Measurements from ENCODE around the gene ABHD12.
"Not testable (repeated sequence)": the region's sequence is repeated elsewhere in the genome, so short reads cannot be mapped to it uniquely, and the experiment has no call there.

The ABHD12 gene

DNA sequence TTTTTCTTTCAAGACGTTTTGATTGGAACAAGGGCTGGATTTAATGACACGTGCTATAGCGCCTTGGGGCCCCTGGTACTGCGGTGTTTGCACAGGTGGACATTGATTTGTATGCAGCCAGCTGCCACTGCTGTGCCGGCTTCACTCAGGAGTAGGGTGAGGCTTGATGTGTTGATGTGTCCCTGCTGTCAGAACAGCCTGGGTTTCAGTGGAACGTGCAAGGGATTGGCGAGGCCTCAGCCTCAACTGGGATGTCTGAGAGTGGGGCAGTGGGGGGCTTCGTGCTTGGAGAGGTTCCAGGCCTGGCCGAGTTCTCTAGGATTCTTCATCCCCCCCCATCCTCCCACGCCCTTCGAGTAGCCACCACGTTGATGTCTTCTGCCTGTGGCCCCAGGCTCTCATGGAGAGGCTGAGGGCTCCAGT, 119.8 kb downstream of the ABHD12 start:
- TF ChIP-seq POU2F2 (IDR thresholded peaks at IDR 0.05; ENCODE audit: low read depth, low read length): no peak
- TF ChIP-seq PAX5 (IDR thresholded peaks at IDR 0.05; ENCODE audit: insufficient read depth, low read length, severe bottlenecking): no peak
- no peak for TF ChIP-seq TAF1 (IDR thresholded peaks at IDR 0.05; ENCODE audit: low read depth, low read length)
- no peak for TF ChIP-seq SPI1 (IDR thresholded peaks at IDR 0.05; ENCODE audit: low read depth, low read length)
- no peak for TF ChIP-seq POLR2AphosphoS5 (IDR thresholded peaks at IDR 0.05; ENCODE audit: low read depth, low read length)
- no peak for TF ChIP-seq POLR2A (IDR thresholded peaks at IDR 0.05; ENCODE audit: low read depth, low read length)
- DNase-seq (ENCODE audit: insufficient read length, low spot score): no peak

DNA sequence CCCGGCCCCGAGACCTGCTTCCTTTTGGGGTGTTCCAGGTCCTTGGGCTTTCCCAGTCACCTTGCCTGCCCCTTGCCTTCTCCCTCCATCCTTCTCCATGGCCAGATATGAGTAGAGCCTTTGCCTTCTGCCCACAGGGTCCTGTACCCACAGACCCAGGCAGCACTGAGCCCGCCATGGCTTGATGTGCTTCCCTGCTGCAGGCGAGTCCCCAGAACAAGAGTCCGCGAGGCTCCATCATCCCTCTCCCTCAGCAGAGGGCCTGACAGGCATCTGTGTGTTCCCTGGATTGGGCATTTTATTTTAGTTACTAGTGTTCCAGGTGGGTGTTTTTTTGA, 120.8 kb downstream of the ABHD12 start:
- FAIRE-seq: no peak

More for the DNA sequence above, 119.8 kb downstream of the ABHD12 start:
- FAIRE-seq: no peak

DNA sequence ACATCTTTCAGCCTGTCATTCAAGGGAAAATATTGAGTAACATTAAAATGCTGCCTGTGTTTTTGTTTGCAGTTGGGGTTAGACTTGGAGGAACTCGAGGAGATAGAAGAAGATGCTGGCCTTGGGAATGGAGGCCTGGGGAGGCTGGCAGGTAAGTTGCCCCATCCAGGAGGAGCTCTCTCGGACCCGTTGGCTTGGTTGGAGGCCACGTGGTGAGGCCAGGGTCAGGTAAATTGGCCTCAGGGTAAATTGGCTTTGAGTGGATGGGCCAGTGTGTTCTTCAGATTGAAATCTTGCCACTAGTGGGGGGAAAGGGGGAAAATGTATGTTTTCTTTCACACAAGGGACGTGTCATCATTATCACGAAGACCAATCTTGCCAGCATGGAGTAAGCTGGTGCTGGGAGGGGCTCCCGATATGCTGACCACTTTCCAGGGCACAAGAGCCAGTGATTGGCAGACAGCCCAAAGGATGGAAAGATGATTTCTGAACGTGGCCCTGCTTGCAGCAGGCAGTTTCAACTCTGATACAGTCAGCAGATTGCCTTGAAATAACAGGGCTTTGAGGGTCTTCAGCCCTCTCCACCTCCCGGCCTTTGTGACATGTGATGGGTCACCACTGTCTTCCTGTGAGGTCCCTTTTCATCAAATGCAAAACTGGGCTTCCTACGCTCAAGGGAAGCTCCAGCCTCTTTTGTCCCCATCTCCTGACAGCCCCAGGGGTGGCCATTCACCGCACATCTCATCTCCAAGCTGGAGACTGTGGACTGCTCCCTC, 121.4 kb downstream of the ABHD12 start:
- DNase-seq (ENCODE audit: insufficient read length, low spot score) (no peak), FAIRE-seq (no peak)
- TF ChIP-seq POLR2AphosphoS5 (IDR thresholded peaks at IDR 0.05; ENCODE audit: low read depth, low read length) (no peak), POU2F2 (IDR thresholded peaks at IDR 0.05; ENCODE audit: low read depth, low read length) (no peak), PAX5 (IDR thresholded peaks at IDR 0.05; ENCODE audit: insufficient read depth, low read length, severe bottlenecking) (no peak), SPI1 (IDR thresholded peaks at IDR 0.05; ENCODE audit: low read depth, low read length) (no peak), TAF1 (IDR thresholded peaks at IDR 0.05; ENCODE audit: low read depth, low read length) (no peak), POLR2A (IDR thresholded peaks at IDR 0.05; ENCODE audit: low read depth, low read length) (no peak)

More for the DNA sequence above, 120.8 kb downstream of the ABHD12 start:
- no peak for DNase-seq (ENCODE audit: insufficient read length, low spot score)
- TF ChIP-seq POLR2AphosphoS5 (IDR thresholded peaks at IDR 0.05; ENCODE audit: low read depth, low read length) (no peak), SPI1 (IDR thresholded peaks at IDR 0.05; ENCODE audit: low read depth, low read length) (no peak), TAF1 (IDR thresholded peaks at IDR 0.05; ENCODE audit: low read depth, low read length) (no peak), POLR2A (IDR thresholded peaks at IDR 0.05; ENCODE audit: low read depth, low read length) (no peak), PAX5 (IDR thresholded peaks at IDR 0.05; ENCODE audit: insufficient read depth, low read length, severe bottlenecking) (no peak), POU2F2 (IDR thresholded peaks at IDR 0.05; ENCODE audit: low read depth, low read length) (no peak)

DNA sequence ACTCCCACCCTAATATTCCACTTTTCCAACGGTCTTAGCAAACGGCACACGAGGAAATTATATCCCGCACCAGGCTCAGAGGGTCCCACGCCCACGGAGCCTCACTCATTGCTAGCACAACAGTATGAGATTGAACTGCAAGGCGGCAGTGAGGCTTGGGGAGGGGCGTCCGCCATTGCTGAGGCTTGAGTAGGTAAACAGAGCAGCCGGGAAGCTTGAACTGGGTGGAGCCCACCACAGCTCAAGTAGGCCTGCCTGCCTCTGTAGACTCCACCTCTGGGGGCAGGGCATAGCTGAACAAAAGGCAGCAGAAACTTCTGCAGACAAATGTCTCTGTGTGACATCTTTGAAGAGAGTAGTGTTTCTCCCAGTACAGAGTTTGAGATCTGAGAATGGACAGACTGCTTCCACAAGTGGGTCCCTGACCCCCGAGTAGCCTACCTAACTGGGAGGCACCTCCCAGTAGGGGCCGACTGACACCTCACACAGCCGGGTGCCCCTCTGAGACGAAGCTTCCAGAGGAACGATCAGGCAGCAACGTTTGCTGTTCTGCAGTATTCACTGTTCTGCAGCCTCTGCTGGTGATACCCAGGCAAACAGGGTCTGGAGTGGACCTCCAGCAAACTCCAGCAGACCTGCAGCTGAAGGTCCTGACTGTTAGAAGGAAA, 129.7 kb downstream of the ABHD12 start:
- not testable (repeated sequence) for FAIRE-seq; DNase-seq (ENCODE audit: insufficient read length, low spot score)

DNA sequence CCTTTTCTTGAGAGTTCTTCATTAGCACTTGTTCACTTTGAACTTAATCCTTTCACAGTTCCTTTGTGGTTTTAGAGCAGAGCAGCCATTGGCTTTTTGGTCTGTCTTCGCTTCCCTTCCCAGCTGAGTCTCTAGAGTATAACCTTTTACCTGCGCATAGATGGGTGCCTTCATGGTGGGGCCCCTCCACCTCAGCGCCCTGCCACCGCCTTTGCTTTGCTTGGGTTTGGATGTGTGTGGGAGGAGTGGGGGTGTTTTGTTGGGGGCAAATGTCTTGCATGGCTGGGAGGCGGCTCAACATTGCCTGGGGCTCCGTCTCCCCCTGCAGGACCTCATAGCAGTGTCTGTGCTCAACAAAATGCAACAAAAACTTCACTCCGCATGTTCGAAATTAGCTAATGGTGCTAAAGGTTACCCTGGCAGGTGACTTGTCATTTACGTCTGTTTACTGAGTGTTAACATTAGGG, 130.8 kb downstream of the ABHD12 start:
- TF ChIP-seq SPI1 (IDR thresholded peaks at IDR 0.05; ENCODE audit: low read depth, low read length) (no peak), POU2F2 (IDR thresholded peaks at IDR 0.05; ENCODE audit: low read depth, low read length) (no peak), TAF1 (IDR thresholded peaks at IDR 0.05; ENCODE audit: low read depth, low read length) (no peak), POLR2AphosphoS5 (IDR thresholded peaks at IDR 0.05; ENCODE audit: low read depth, low read length) (no peak), POLR2A (IDR thresholded peaks at IDR 0.05; ENCODE audit: low read depth, low read length) (no peak), PAX5 (IDR thresholded peaks at IDR 0.05; ENCODE audit: insufficient read depth, low read length, severe bottlenecking) (no peak)
- no peak for DNase-seq (ENCODE audit: insufficient read length, low spot score)
- no peak for FAIRE-seq

DNA sequence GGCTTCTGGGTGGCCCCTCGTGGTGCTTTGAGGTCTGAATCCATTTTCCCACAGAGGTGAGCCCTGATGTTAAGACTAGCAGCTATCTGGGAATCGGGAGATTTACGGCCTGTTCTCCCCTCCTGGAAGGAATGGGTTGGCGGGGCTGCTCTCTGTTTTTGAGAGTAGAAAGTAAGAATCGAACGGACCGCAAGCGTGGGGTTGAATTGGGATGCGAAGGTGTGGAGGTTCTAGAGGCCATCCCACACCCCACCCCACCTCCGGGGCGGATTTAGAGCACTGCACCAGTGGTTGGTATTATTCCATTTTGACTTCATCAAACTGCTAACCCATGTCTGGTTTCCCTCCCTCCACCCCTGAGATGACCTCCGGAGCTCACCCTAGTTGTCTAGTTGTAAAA, 131.3 kb downstream of the ABHD12 start:
- TF ChIP-seq TAF1 (IDR thresholded peaks at IDR 0.05; ENCODE audit: low read depth, low read length) (no peak), SPI1 (IDR thresholded peaks at IDR 0.05; ENCODE audit: low read depth, low read length) (no peak), POLR2A (IDR thresholded peaks at IDR 0.05; ENCODE audit: low read depth, low read length) (no peak), POU2F2 (IDR thresholded peaks at IDR 0.05; ENCODE audit: low read depth, low read length) (no peak), POLR2AphosphoS5 (IDR thresholded peaks at IDR 0.05; ENCODE audit: low read depth, low read length) (no peak), PAX5 (IDR thresholded peaks at IDR 0.05; ENCODE audit: insufficient read depth, low read length, severe bottlenecking) (no peak)
- FAIRE-seq (no peak), DNase-seq (ENCODE audit: insufficient read length, low spot score) (no peak)

DNA sequence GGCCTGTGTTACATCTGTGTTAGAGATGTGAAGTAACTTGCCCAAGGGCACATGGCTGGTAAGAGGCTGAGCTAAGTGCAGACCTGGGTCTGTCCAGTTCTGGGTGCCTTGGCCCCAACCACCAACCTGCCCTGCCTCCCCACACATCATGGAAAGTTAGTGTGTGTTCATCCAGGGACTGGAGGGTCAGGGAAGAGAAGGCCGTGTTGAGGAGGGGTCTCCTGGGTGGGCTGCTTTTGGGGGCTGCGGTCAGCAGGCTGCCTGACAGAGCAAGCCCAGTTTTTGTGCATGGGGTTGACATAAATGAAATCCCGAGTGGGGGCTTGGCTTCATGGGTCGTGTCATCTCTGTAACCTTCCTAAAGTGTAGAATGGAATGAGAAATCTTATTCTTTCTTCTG, 131.8 kb downstream of the ABHD12 start:
- no peak for DNase-seq (ENCODE audit: insufficient read length, low spot score)
- FAIRE-seq: no peak

DNA sequence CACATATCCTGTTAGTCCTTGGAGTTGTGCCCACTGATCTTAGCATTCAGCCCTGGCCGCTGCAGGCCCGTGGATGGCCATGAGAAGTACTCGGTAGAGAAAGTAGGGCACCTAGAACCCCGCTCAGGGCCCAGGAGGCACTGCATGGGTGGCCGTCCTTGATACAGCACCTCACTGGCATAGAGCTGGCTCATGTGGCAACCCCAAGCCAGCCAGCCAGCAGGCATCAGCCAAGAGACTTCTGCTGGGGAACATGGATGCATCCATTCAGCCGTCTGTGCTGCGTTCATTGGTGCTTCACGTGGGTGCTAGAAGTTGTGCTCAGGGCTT, 132.2 kb downstream of the ABHD12 start:
- TF ChIP-seq POU2F2 (IDR thresholded peaks at IDR 0.05; ENCODE audit: low read depth, low read length) (no peak), POLR2AphosphoS5 (IDR thresholded peaks at IDR 0.05; ENCODE audit: low read depth, low read length) (no peak), TAF1 (IDR thresholded peaks at IDR 0.05; ENCODE audit: low read depth, low read length) (no peak), PAX5 (IDR thresholded peaks at IDR 0.05; ENCODE audit: insufficient read depth, low read length, severe bottlenecking) (no peak), POLR2A (IDR thresholded peaks at IDR 0.05; ENCODE audit: low read depth, low read length) (no peak), SPI1 (IDR thresholded peaks at IDR 0.05; ENCODE audit: low read depth, low read length) (no peak)
- no peak for FAIRE-seq

More for the DNA sequence above, 131.8 kb downstream of the ABHD12 start:
- TF ChIP-seq POLR2A (IDR thresholded peaks at IDR 0.05; ENCODE audit: low read depth, low read length) (no peak), POLR2AphosphoS5 (IDR thresholded peaks at IDR 0.05; ENCODE audit: low read depth, low read length) (no peak), POU2F2 (IDR thresholded peaks at IDR 0.05; ENCODE audit: low read depth, low read length) (no peak), PAX5 (IDR thresholded peaks at IDR 0.05; ENCODE audit: insufficient read depth, low read length, severe bottlenecking) (no peak), TAF1 (IDR thresholded peaks at IDR 0.05; ENCODE audit: low read depth, low read length) (no peak)

DNA sequence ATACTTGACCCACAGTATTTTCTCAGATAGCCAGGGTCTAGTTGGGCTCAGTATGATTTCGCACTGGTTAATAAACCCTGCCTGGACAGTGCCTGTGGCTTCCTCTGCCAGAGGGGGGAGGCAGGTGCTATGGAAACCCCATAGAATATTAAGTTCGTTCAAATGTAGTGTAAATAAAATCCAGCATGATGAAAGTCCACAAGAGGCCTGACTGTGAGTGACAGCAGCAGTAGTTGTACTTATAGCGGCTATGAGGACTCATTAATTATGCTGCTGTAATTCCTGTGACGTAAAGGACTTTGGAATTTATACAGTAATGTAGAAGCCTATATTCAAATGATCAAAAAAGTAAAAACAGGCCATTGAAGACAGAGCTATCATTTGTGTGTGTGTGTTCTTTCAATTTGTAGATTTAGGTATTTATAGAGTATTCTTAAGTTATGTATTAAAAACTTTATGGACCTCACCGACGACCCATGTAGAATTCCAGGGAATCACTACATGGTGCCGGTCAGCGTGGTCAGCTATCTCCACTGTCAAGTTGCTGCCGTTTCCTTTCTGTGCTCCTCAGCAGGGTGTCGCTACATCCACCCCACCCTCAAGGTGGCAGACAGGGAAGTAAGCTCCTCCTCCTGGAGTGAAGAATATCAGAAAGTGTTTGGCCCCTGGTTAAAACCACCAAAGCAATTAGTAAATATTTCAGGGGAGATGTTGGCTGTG, 132.7 kb downstream of the ABHD12 start:
- FAIRE-seq: no peak
- no peak for TF ChIP-seq POLR2AphosphoS5 (IDR thresholded peaks at IDR 0.05; ENCODE audit: low read depth, low read length)
- TF ChIP-seq POLR2A (IDR thresholded peaks at IDR 0.05; ENCODE audit: low read depth, low read length): no peak
- no peak for TF ChIP-seq TAF1 (IDR thresholded peaks at IDR 0.05; ENCODE audit: low read depth, low read length)
- no peak for TF ChIP-seq SPI1 (IDR thresholded peaks at IDR 0.05; ENCODE audit: low read depth, low read length)
- TF ChIP-seq PAX5 (IDR thresholded peaks at IDR 0.05; ENCODE audit: insufficient read depth, low read length, severe bottlenecking): no peak
- no peak for TF ChIP-seq POU2F2 (IDR thresholded peaks at IDR 0.05; ENCODE audit: low read depth, low read length)
- DNase-seq (ENCODE audit: insufficient read length, low spot score): no peak

More for the DNA sequence above, 132.2 kb downstream of the ABHD12 start:
- no peak for DNase-seq (ENCODE audit: insufficient read length, low spot score)

All from GM12891 (cell line).